ENCODE measurements around the gene ABCA2.
A peak's percentile ranks its signal among the peaks of the same experiment; 100 is the strongest.

Gene ABCA2

DNA sequence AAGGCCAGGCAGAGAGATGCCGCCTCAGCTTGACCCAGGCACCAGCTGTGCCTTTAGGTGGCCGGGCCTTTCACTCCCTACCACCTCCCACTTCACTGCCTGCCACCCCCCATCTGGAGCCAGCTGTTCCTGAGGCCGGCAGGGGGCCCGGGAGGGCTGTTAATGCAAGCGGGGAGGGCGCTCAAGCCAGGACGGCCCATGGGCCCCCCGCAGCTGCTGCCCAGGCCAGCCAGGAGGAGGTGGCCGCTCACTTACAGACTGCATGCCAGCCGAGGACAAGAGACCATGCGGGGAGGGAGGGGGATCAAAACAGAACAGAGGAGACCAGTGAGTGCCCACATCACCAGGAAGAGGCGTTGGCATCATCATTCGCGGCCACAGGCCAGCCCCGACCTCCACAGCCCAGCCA lies 4.5 kb downstream of the ABCA2 start:
- TF ChIP-seq TAF1 (IDR thresholded peaks at IDR 0.05; ENCODE audit: borderline replicate concordance, insufficient read depth, low read length) (no peak), SIN3A (IDR thresholded peaks at IDR 0.05; ENCODE audit: borderline replicate concordance, insufficient read depth, low read length) (no peak), POLR2AphosphoS5 (IDR thresholded peaks at IDR 0.05; ENCODE audit: low read depth, low read length) (no peak), FOXP2 (optimal IDR thresholded peaks at IDR 0.05; ENCODE audit: borderline replicate concordance, extremely low read depth, extremely low read length, insufficient read depth) (no peak)
- TF ChIP-seq, protein P1, sequence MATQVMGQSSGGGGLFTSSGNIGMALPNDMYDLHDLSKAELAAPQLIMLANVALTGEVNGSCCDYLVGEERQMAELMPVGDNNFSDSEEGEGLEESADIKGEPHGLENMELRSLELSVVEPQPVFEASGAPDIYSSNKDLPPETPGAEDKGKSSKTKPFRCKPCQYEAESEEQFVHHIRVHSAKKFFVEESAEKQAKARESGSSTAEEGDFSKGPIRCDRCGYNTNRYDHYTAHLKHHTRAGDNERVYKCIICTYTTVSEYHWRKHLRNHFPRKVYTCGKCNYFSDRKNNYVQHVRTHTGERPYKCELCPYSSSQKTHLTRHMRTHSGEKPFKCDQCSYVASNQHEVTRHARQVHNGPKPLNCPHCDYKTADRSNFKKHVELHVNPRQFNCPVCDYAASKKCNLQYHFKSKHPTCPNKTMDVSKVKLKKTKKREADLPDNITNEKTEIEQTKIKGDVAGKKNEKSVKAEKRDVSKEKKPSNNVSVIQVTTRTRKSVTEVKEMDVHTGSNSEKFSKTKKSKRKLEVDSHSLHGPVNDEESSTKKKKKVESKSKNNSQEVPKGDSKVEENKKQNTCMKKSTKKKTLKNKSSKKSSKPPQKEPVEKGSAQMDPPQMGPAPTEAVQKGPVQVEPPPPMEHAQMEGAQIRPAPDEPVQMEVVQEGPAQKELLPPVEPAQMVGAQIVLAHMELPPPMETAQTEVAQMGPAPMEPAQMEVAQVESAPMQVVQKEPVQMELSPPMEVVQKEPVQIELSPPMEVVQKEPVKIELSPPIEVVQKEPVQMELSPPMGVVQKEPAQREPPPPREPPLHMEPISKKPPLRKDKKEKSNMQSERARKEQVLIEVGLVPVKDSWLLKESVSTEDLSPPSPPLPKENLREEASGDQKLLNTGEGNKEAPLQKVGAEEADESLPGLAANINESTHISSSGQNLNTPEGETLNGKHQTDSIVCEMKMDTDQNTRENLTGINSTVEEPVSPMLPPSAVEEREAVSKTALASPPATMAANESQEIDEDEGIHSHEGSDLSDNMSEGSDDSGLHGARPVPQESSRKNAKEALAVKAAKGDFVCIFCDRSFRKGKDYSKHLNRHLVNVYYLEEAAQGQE (IDR thresholded peaks at IDR 0.05; ENCODE audit: insufficient read depth in 1 of 2, low read depth in 2 of 2, low read length in 2 of 2), result no peak

DNA sequence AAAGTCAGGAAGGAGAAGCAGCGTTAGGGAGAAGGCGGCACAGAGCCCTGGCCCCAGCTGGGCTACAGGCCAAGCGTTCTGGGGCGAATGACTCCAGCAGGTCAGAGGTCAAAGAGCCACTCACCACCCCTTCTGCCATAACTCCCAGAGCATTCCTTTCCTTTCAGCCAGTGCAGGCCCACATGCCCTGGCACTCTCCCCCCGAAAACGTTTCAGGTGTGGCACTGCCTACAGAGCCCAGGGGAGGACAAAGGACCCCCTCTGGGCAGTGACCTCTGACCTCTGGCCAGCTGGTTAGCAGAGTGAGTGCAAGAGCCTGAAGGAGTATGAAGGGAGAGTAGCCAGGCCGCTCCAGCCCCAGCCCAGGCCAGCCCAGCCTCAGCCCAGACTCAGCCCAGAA lies 4.9 kb downstream of the ABCA2 start:
- TF ChIP-seq SIN3A (IDR thresholded peaks at IDR 0.05; ENCODE audit: borderline replicate concordance, insufficient read depth, low read length) (no peak), FOXP2 (optimal IDR thresholded peaks at IDR 0.05; ENCODE audit: borderline replicate concordance, extremely low read depth, extremely low read length, insufficient read depth) (no peak), POLR2AphosphoS5 (IDR thresholded peaks at IDR 0.05; ENCODE audit: low read depth, low read length) (no peak), TAF1 (IDR thresholded peaks at IDR 0.05; ENCODE audit: borderline replicate concordance, insufficient read depth, low read length) (no peak)
- TF ChIP-seq, protein P1 (IDR thresholded peaks at IDR 0.05; ENCODE audit: insufficient read depth in 1 of 2, low read depth in 2 of 2, low read length in 2 of 2), result no peak

DNA sequence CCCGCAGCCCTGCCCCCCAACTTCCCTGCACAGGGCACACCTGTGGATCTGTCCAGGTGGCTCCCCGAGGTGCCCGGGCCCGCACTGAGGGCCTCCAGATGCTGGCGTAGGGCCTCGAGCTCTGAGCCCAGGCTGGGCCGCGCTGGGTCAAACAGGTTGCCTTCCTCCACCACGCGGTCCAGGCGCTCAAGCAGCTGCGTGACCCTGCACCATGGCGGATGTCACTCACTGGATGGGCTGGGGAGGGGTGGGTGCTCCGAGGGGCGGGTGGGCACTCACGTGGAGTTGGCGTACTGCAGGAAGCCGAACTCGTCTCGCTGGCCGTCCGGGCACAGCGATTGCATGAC lies 5.4 kb downstream of the ABCA2 start:
- TF ChIP-seq POLR2AphosphoS5 (IDR thresholded peaks at IDR 0.05; ENCODE audit: low read depth, low read length) (no peak), TAF1 (IDR thresholded peaks at IDR 0.05; ENCODE audit: borderline replicate concordance, insufficient read depth, low read length) (no peak), FOXP2 (optimal IDR thresholded peaks at IDR 0.05; ENCODE audit: borderline replicate concordance, extremely low read depth, extremely low read length, insufficient read depth) (no peak), SIN3A (IDR thresholded peaks at IDR 0.05; ENCODE audit: borderline replicate concordance, insufficient read depth, low read length) (no peak)
- TF ChIP-seq, protein P1 (IDR thresholded peaks at IDR 0.05; ENCODE audit: insufficient read depth in 1 of 2, low read depth in 2 of 2, low read length in 2 of 2), result no peak

DNA sequence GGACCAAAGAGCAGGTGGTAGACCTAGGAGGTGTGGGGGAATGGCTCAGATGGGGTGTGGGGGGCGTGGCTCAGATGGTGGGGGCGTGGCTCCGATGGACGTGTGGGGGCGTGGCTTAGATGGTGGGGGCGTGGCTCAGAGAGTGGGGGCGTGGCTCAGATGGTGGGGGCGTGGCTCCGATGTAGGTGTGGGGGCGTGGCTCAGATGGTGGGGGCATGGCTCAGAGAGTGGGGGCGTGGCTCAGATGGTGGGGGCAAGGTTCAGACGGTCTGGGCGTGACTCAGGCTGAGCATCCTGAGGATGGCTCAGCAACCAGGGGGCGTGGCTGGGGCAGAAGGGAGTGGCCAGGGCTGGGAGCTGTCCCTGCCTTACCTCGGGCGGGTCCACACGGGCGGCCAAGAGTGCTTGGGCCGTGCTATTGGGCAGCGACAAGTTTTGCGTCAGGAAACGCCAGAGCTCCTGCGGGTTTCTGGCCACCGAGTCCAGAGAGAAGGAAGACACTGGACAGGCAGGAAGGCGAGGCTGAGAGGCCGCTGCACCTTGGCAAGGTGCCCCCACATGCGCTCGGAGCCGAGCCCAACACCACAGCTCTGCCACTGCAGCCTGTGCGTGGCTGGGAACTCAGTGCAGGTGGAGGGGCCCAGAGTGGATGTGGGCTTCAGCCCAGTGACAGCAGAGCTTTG lies 5.9 kb downstream of the ABCA2 start:
- no peak for TF ChIP-seq POLR2AphosphoS5 (IDR thresholded peaks at IDR 0.05; ENCODE audit: low read depth, low read length)
- no peak for TF ChIP-seq SIN3A (IDR thresholded peaks at IDR 0.05; ENCODE audit: borderline replicate concordance, insufficient read depth, low read length)
- no peak for TF ChIP-seq TAF1 (IDR thresholded peaks at IDR 0.05; ENCODE audit: borderline replicate concordance, insufficient read depth, low read length)
- TF ChIP-seq, protein P1 (IDR thresholded peaks at IDR 0.05; ENCODE audit: insufficient read depth in 1 of 2, low read depth in 2 of 2, low read length in 2 of 2), result peak in 1 of 2 experiments; percentile 38; a peak in 1 of 4 replicates
- TF ChIP-seq FOXP2 (optimal IDR thresholded peaks at IDR 0.05; ENCODE audit: borderline replicate concordance, extremely low read depth, extremely low read length, insufficient read depth), result no peak

Measured in PFSK-1 (cell line).